Natural killer cell (primary cell): ENCODE results near the gene MAN2B2. TPM values are rescaled to one million over a fixed set of nuclear protein-coding genes. Genes with fewer than 3 reads are reported as not detected.
"Not testable (repeated sequence)": the region's sequence is repeated elsewhere in the genome, so short reads cannot be mapped to it uniquely, and the experiment has no call there.

Experiments used
- ATAC-seq, 3 donors: fragments of 150-1000 bp in 2 of 3; fragments of 200-7000 bp in 1 of 3; cut with Tn5 transposase; 1 replicate in 1 of 3; 2 replicates in 2 of 3; pipeline ENCODE4 v1.10.0; 2021; ENCODE audit warnings: mild to moderate bottlenecking in 2 of 3, moderate library complexity in 2 of 3
- DNase-seq, 2 donors: peaks; one replicate each; pipeline versions ENCODE4 v3.0.0 to v3.0.0-alpha.2; 2013 to 2021; ENCODE audit warnings: mixed read lengths in 1 of 2
- H3K27ac ChIP-seq: one replicate; pipeline ENCODE4 v1.5.1; 2013; ENCODE audit warnings: mild to moderate bottlenecking, low read length
- H3K27me3 ChIP-seq: one replicate; pipeline ENCODE4 v1.6.1; 2013; ENCODE audit warnings: low read length; ENCODE audit not compliant: control insufficient read depth, insufficient read depth
- H3K36me3 ChIP-seq: one replicate; pipeline ENCODE4 v1.6.1; 2013; ENCODE audit warnings: low read length; ENCODE audit not compliant: control insufficient read depth, insufficient read depth
- H3K4me1 ChIP-seq: one replicate; pipeline ENCODE4 v1.6.1; 2013; ENCODE audit warnings: low read length; ENCODE audit not compliant: control insufficient read depth, insufficient read depth
- H3K4me3 ChIP-seq: one replicate; pipeline ENCODE4 v1.5.1; 2013; ENCODE audit warnings: low read length
- H3K9me3 ChIP-seq: one replicate; pipeline ENCODE4 v1.6.1; 2013; ENCODE audit warnings: low read length; ENCODE audit not compliant: control insufficient read depth, insufficient read depth
- H3K27ac Mint-ChIP-seq, 2 donors: one replicate each; pipeline ENCODE4 v1.8.0; 2022; ENCODE audit warnings: mild to moderate bottlenecking in 2 of 2, mixed read lengths in 2 of 2, moderate library complexity in 1 of 2
- H3K27me3 Mint-ChIP-seq, 2 donors: one replicate each; pipeline ENCODE4 v1.8.0; 2022; ENCODE audit warnings: low read depth in 2 of 2, mixed read lengths in 2 of 2
- H3K36me3 Mint-ChIP-seq: one replicate; pipeline ENCODE4 v1.8.0; 2022; ENCODE audit warnings: mixed read lengths
- H3K4me1 Mint-ChIP-seq, 2 donors: one replicate each; pipeline ENCODE4 v1.8.0; 2022; ENCODE audit warnings: mixed read lengths in 2 of 2
- H3K4me3 Mint-ChIP-seq: one replicate; pipeline ENCODE4 v1.8.0; 2022; ENCODE audit warnings: mild to moderate bottlenecking, moderate library complexity, mixed read lengths
- H3K9me3 Mint-ChIP-seq, 2 donors: one replicate each; pipeline ENCODE4 v1.8.0; 2022; ENCODE audit warnings: mixed read lengths in 2 of 2
- WGBS: methylation state at CpG from one replicate; pipeline ENCODE4 v1.1.7; 2013; ENCODE audit warnings: missing lambda C conversion rate; ENCODE audit not compliant: insufficient coverage; 5-methylcytosine and 5-hydroxymethylcytosine counted together
- intact Hi-C: fragments of 100-400 bp; cut with micrococcal nuclease; formaldehyde crosslinking; loops from one replicate; pipeline ENCODE4 v1.14.2; 2022
- total RNA-seq, 4 donors: library from RNA; stranded (reverse); fragments of 120-200 nt in 1 of 4; gene quantifications; one replicate each; pipeline versions ENCODE4 v1.2.3 to v1.2.4, GENCODE V29; 2013 to 2022
- TF ChIP-seq, protein P1 (sequence below): fragments of 200-600 bp; IDR thresholded peaks from one replicate; pipeline ENCODE4 v1.8.0; 2022; ENCODE audit warnings: antibody characterized with exemption

The MAN2B2 gene
- total RNA-seq, 3 donors from 2014 or later (not counting 1 experiment from before 2014, with no cell fraction given): 34.5 to 47.8 (median 39.0) TPM

DNA sequence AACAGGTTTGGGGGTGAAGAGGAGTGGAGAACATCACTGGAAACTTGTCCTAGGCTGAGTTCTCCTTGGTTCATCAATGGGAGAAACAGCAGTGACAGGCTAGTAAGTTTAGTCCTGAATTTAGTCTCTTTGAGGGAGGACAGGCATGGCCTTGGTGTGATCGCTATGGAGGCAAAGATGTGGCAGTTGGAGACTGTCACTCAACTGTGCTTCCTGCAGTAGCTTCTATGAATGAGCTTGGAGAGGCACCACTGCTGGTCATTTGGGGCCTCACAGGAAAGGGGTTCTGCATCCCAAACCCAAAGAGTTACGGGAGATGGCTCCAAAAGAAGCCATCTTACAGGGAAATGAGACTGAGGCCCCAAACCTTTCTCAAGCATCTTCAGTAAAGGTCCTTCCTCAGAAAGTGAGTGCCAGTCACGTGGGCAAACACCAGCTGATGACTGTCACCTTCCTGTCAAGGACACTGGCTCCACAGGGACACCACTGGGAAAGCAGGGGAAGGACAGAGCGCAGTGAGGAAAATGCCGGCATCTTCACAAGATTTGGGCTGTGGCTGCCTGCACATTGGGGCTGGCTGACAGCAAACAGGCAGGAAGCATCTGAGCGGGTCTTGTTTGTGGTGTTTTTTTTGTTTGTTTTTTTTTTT is 72.7 kb downstream of the MAN2B2 start:
- no peak overlapping the region for H3K4me3 Mint-ChIP-seq
- TF ChIP-seq, protein P1, sequence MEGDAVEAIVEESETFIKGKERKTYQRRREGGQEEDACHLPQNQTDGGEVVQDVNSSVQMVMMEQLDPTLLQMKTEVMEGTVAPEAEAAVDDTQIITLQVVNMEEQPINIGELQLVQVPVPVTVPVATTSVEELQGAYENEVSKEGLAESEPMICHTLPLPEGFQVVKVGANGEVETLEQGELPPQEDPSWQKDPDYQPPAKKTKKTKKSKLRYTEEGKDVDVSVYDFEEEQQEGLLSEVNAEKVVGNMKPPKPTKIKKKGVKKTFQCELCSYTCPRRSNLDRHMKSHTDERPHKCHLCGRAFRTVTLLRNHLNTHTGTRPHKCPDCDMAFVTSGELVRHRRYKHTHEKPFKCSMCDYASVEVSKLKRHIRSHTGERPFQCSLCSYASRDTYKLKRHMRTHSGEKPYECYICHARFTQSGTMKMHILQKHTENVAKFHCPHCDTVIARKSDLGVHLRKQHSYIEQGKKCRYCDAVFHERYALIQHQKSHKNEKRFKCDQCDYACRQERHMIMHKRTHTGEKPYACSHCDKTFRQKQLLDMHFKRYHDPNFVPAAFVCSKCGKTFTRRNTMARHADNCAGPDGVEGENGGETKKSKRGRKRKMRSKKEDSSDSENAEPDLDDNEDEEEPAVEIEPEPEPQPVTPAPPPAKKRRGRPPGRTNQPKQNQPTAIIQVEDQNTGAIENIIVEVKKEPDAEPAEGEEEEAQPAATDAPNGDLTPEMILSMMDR: no peak
- peaks cover 0 to 2% of the 10 kb centered on the region in 2 donors for H3K27me3 Mint-ChIP-seq
- peaks cover 6% of the 10 kb centered on the region for H3K36me3 Mint-ChIP-seq
- no peaks in the 10 kb centered on the region for H3K27me3 ChIP-seq
- DNase-seq: no peak
- peaks cover 10 to 14% of the 10 kb centered on the region in 2 donors for H3K4me1 Mint-ChIP-seq
- H3K9me3 ChIP-seq: no peaks in the 10 kb centered on the region
- intact Hi-C loops: no loop called here
- no peak for ATAC-seq
- peaks cover 12% of the 10 kb centered on the region for H3K36me3 ChIP-seq
- H3K27ac Mint-ChIP-seq: no peak overlapping the region
- H3K27ac ChIP-seq: no peak overlapping the region
- H3K4me1 ChIP-seq: peaks cover 8% of the 10 kb centered on the region
- H3K9me3 Mint-ChIP-seq: no peaks in the 10 kb centered on the region
- whole genome bisulfite sequencing: 75% methylated on average over 6 of the region's 6 CpGs
- no peak overlapping the region for H3K4me3 ChIP-seq

DNA sequence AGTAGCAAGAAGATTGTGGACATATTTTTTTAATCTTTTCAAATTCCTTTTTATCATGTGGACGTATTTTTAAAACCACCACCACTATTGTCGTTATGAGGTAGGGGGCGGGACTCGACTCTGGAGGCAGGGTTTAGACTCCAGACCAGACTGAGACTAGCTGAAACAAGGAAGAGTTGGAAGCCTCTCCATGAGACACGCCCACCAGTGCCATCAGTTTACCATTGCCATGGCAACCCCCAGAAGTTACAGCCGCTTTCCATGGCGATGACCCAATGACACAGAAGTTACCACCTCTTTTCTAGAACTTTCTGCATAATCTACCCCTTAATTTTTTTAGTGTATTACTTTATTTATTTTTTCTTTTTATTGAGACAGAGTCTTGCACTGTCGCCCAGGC is 74.2 kb downstream of the MAN2B2 start:
- Histone ChIP-seq H3K36me3 (no peaks in the 10 kb centered on the region), H3K9me3 (no peaks in the 10 kb centered on the region), H3K4me3 (no peak overlapping the region), H3K4me1 (no peaks in the 10 kb centered on the region), H3K27me3 (no peaks in the 10 kb centered on the region), H3K27ac (no peak overlapping the region)
- H3K9me3 Mint-ChIP-seq: no peaks in the 10 kb centered on the region
- ATAC-seq (no peak), DNase-seq (no peak)
- H3K27me3 Mint-ChIP-seq: peaks cover 0 to 4% of the 10 kb centered on the region in 2 donors
- no peak overlapping the region for H3K27ac Mint-ChIP-seq
- no peak overlapping the region for H3K4me3 Mint-ChIP-seq
- WGBS: 92% methylated on average over 8 of the region's 8 CpGs
- no peaks in the 10 kb centered on the region for H3K4me1 Mint-ChIP-seq
- intact Hi-C loops: no loop called here
- no peaks in the 10 kb centered on the region for H3K36me3 Mint-ChIP-seq
- TF ChIP-seq, protein P1: no peak

DNA sequence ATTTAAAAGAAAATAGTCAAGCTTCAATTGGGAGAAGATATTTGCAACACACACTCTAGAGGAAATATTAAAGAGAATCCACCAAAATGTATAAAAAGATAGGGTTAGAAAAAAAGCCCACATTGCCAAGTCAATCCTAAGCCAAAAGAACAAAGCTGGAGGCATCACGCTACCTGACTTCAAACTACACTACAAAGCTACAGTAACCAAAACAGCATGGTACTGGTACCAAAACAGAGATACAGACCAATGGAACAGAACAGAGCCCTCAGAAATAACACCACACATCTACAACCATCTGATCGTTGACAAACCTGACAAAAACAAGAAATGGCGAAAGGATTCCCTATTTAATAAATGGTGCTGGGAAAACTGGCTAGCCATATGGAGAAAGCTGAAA is 79.2 kb downstream of the MAN2B2 start:
- H3K4me1 Mint-ChIP-seq: peaks cover 0 to 12% of the 10 kb centered on the region in 2 donors
- H3K27ac Mint-ChIP-seq, H3K27me3 ChIP-seq, H3K4me3 ChIP-seq, H3K9me3 ChIP-seq, H3K9me3 Mint-ChIP-seq, DNase-seq, H3K27ac ChIP-seq, intact Hi-C loops, H3K36me3 ChIP-seq, ATAC-seq, H3K27me3 Mint-ChIP-seq, H3K36me3 Mint-ChIP-seq, H3K4me3 Mint-ChIP-seq: not testable (repeated sequence)
- WGBS: no CpG with 5 or more reads among the region's 3 CpGs
- H3K4me1 ChIP-seq: peaks cover 17% of the 10 kb centered on the region

DNA sequence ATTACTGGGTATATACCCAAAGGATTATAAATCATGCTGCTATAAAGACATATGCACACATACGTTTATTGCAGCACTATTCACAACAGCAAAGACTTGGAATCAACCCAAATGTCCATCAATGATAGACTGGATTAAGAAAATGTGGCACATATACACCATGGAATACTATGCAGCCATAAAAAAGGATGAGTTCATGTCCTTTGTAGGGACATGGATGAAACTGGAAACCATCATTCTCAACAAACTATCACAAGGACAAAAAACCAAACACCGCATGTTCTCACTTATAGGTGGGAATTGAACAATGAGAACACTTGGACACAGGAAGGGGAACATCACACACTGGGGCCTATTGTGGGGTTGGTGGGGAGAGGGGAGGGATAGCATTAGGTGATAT is 80.3 kb downstream of the MAN2B2 start:
- H3K27ac ChIP-seq, DNase-seq, ATAC-seq, H3K27ac Mint-ChIP-seq, H3K4me3 ChIP-seq, intact Hi-C loops, H3K9me3 Mint-ChIP-seq, H3K36me3 Mint-ChIP-seq, H3K9me3 ChIP-seq, H3K27me3 ChIP-seq, H3K36me3 ChIP-seq, H3K4me3 Mint-ChIP-seq: not testable (repeated sequence)
- Mint-ChIP-seq H3K27me3 (peaks cover 0 to 12% of the 10 kb centered on the region in 2 donors), H3K4me1 (peaks cover 0 to 12% of the 10 kb centered on the region in 2 donors)
- H3K4me1 ChIP-seq: peaks cover 21% of the 10 kb centered on the region
- WGBS: no CpG with 5 or more reads among the region's 2 CpGs
